IPS-15b (cell line): Measurements from ENCODE around the gene ATOSA.

Source experiments
- H3K27me3 ChIP-seq: one replicate; pipeline ENCODE4 v1.6.1; 2013; ENCODE audit warnings: low read length; ENCODE audit not compliant: control insufficient read depth, insufficient read depth
- H3K36me3 ChIP-seq: one replicate; pipeline ENCODE4 v1.6.1; 2013; ENCODE audit warnings: low read length; ENCODE audit not compliant: control insufficient read depth, insufficient read depth
- H3K4me1 ChIP-seq: one replicate; pipeline ENCODE4 v1.6.1; 2013; ENCODE audit warnings: mild to moderate bottlenecking, low read length; ENCODE audit not compliant: control insufficient read depth, insufficient read depth
- H3K4me3 ChIP-seq: one replicate; pipeline ENCODE4 v1.5.1; 2013; ENCODE audit warnings: low read depth, low read length
- H3K9ac ChIP-seq: one replicate; pipeline ENCODE4 v1.6.1; 2013; ENCODE audit warnings: low read depth, mild to moderate bottlenecking, low read length
- H3K9me3 ChIP-seq: one replicate; pipeline ENCODE4 v1.6.1; 2013; ENCODE audit warnings: mild to moderate bottlenecking, low read length; ENCODE audit not compliant: control insufficient read depth, insufficient read depth

Gene ATOSA

DNA sequence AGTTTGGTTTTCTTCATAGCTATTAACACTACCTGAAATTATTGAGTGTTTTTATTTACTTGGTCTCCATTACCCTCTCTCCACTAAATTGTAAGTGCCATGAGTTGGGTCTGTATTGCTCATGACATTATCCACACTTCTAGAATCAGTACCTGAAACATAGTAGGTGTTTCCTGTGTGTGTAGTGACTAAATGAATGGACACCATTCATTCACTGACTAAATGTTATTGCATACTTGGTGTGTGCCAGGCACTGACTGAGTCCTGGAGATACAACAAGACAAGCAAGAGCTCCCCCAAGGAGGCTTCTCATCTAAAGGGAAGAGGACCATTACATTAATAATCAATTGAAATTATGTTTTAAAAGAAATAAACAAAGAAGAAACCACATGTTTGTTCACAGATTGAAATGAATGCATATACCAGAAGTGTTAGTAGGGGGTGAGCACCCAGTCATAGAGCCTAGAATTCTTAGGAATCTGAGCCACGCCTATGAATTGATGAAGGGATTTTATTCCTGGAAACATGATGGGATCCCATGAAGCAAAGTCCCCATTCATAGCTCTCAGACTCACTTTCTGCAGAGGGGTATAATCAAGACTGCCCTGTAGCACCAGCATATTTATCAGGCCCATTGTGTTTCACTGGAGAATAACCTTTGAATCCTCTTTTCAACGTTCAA lies 31.7 kb upstream of the ATOSA start:
- H3K4me3 ChIP-seq: no peak overlapping the region
- no peaks in the 10 kb centered on the region for H3K36me3 ChIP-seq
- H3K9me3 ChIP-seq: no peaks in the 10 kb centered on the region
- peaks cover 6% of the 10 kb centered on the region for H3K4me1 ChIP-seq
- H3K27me3 ChIP-seq: peaks cover 2% of the 10 kb centered on the region
- H3K9ac ChIP-seq: no peak overlapping the region

DNA sequence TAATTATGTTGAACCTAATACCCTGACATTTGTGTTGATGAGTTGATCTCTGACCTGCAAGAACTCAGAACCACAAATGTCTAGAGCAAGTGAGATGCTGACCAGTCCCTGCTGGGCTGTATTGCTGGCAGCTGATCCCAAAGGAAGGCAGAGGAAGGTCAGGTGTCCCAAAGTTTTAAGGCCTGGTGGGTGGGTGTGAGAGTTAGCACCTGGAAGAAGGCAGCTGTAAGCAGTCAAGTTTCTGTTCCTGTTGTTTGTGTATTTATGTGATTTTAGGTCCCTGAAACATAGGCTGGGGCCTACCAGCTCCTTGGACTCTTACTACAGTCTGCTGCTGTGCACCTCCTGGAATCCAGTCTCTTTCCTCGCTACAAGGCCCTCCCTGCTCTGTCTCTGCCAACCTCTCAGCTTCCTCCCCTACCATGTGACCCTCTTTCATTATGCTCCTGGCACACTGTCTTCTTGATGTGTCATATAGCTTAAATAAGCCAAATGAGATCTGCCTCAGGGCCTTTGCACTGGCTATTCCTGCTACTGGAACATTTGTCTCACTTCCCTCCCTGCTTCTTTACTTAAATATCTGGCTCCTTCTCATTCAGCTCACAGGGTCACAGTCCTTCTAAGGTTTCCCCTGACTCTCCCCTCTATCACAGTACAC lies 31.0 kb upstream of the ATOSA start:
- H3K27me3 ChIP-seq: peaks cover 2% of the 10 kb centered on the region
- H3K36me3 ChIP-seq: no peaks in the 10 kb centered on the region
- H3K9me3 ChIP-seq: no peaks in the 10 kb centered on the region
- H3K4me3 ChIP-seq: peak overlapping the region; percentile 63
- H3K9ac ChIP-seq: no peak overlapping the region
- peaks cover 6% of the 10 kb centered on the region for H3K4me1 ChIP-seq

DNA sequence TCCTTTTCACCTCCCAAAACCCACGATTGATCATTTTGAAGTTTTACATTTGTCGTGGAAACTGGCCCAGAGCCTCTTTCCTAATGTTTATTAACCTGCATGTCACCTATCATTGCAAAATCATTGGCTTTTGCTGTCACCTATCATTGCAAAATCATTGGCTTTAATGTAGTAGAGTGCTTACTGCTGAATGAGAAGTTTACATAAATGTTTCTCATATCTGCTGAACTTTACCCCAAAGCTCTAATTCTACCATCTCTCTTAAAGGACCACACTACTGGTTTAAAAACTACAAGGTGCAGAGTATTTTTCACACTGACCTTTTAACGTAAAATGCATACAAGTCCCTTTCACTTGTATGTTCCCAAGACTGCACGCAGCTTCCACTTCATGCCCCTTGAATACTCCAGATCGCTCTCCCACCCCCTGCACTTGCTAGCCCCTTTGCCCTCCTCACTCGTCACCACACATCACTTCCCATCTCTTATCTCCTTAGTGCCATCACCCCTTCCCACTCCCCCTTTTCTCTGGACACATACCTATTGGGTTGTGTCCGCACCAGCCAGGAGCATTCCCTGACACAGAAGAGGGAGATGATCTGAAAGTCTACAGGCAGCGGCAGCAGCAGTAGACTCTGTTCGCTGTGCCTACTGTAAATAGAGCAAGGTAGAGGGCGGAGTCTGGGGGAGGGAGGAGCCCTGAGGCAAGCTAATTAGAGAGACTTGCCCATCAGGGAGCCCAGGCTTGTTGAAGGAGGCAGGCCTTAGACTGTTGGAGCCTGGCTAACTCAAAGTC lies 30.2 kb upstream of the ATOSA start:
- H3K27me3 ChIP-seq: peaks cover 2% of the 10 kb centered on the region
- H3K9ac ChIP-seq: peak overlapping the region; percentile 27
- no peaks in the 10 kb centered on the region for H3K36me3 ChIP-seq
- H3K9me3 ChIP-seq: no peaks in the 10 kb centered on the region
- H3K4me3 ChIP-seq: peak overlapping the region; percentile 63
- peaks cover 6% of the 10 kb centered on the region for H3K4me1 ChIP-seq

DNA sequence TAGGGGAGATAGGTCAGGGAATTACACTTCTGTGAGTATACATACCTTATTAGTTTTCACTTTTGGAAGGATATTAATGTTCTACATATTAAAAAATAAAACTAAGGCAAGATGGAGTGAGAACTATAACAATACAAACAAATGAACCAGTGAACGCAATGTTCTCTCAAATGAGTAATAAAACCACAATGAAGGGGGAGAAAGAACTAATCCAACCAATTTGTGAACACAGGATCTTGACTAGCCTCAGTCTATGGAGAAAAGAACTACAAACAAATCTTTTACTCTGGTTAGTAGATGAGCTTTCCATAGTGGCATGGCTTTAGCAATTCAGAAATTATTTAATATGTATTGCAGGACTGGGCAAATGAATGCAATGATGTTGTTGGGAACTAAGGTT lies 26.9 kb upstream of the ATOSA start:
- Histone ChIP-seq H3K9ac (no peak overlapping the region), H3K36me3 (no peaks in the 10 kb centered on the region), H3K4me3 (no peak overlapping the region), H3K27me3 (peaks cover 2% of the 10 kb centered on the region), H3K4me1 (peaks cover 6% of the 10 kb centered on the region), H3K9me3 (no peaks in the 10 kb centered on the region)

DNA sequence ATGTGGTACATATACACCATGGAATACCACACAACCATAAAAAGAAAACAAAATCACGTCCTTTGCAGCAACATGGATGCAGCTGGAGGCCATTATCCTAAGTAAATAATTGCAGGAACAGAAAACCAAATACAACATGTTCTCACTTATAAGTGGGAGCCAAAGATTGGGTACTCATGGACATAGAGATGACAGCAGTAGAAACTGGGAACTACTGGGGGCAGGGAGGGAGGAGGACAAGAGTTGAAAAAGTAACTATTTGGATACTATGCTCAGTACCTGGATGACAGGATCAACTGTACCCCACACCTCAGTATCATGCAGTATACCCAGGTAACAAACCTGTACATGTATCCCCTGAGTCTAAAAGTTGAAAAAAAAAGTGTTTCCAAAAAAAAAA lies 23.2 kb upstream of the ATOSA start:
- Histone ChIP-seq H3K36me3 (no peaks in the 10 kb centered on the region), H3K27me3 (no peaks in the 10 kb centered on the region), H3K9me3 (no peaks in the 10 kb centered on the region), H3K4me3 (no peak overlapping the region), H3K4me1 (no peaks in the 10 kb centered on the region), H3K9ac (no peak overlapping the region)

DNA sequence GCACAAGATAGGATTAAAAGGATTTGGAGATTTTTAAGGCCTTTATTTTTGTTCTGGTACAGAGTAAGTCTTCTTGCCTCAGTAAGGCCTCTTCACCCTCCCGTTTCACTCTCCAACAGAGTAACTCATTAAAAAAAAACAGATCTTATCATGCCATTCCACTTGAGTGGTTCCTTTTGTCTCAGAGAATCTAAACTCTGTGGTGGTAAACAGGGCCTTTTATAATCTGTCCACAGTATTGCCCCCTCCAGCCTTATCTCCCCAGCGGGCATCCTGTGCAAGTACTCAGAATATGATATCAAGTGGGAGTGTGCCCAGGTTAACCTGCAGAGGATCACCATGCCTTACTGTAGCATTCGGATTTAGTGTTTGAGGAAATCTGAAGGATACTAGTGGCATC lies 20.3 kb upstream of the ATOSA start:
- H3K4me3 ChIP-seq: no peak overlapping the region
- H3K9me3 ChIP-seq: no peaks in the 10 kb centered on the region
- H3K27me3 ChIP-seq: no peaks in the 10 kb centered on the region
- H3K4me1 ChIP-seq: no peaks in the 10 kb centered on the region
- no peaks in the 10 kb centered on the region for H3K36me3 ChIP-seq
- H3K9ac ChIP-seq: no peak overlapping the region

DNA sequence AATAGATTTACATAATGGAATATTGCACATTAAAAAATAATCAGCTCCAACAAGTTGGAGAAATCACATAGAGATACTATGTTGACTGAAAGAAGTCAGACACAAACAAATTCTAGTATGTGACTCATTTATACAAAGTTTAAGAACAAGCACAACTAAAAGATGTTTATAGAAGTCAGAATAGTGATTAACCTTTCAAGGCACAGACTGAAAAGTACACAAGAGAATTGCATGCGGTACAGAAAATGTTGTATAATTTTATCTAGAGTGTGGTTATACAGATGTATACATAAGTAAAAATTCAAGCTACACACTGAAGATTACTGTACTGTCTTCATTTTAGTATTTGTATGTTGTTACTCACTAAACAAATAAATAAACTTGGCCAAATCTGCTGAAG lies 19.3 kb upstream of the ATOSA start:
- Histone ChIP-seq H3K4me1 (no peaks in the 10 kb centered on the region), H3K27me3 (no peaks in the 10 kb centered on the region), H3K4me3 (no peak overlapping the region), H3K36me3 (no peaks in the 10 kb centered on the region), H3K9me3 (no peaks in the 10 kb centered on the region), H3K9ac (no peak overlapping the region)

DNA sequence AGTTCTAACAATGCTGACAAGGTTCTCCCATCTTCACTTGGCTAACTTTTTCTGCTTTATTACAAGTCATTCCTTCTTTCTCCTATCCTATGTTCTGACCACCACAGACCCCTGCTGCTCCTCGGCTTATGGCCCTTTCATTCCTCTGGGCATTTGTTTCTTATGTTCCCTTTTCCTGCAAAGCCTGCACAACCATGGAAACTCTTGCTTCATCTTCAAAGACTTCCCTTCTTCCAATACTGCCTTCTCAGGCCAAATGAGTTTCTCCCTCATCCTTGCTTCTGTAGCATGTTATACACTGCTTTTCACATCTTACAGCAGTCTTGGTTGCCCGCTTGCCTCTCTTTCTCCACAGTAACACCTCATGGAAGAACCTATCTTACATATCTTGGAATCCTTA lies 17.9 kb upstream of the ATOSA start:
- H3K27me3 ChIP-seq: no peaks in the 10 kb centered on the region
- no peaks in the 10 kb centered on the region for H3K4me1 ChIP-seq
- H3K36me3 ChIP-seq: no peaks in the 10 kb centered on the region
- H3K4me3 ChIP-seq: no peak overlapping the region
- H3K9ac ChIP-seq: no peak overlapping the region
- no peaks in the 10 kb centered on the region for H3K9me3 ChIP-seq

DNA sequence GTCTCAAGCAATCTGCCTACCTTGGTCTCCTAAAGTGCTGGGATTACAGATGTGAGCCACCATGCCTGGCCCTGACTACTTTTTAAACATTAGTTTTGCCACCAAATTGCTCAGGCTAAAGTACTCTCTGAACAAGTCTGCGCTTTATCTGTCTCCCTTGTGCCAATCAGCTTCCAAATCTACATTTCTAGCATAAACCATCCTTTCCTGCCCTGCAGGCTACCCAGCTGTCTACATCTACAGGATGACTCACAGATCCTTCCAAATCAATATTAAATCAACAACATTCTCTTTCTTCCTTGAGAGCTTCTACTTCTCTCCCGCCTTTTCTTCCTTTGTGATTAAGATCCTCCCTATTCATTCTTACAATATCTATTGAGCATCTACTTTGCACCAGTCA lies 16.0 kb upstream of the ATOSA start:
- Histone ChIP-seq H3K9ac (no peak overlapping the region), H3K27me3 (no peaks in the 10 kb centered on the region), H3K9me3 (no peaks in the 10 kb centered on the region), H3K4me1 (no peaks in the 10 kb centered on the region), H3K36me3 (no peaks in the 10 kb centered on the region), H3K4me3 (no peak overlapping the region)

DNA sequence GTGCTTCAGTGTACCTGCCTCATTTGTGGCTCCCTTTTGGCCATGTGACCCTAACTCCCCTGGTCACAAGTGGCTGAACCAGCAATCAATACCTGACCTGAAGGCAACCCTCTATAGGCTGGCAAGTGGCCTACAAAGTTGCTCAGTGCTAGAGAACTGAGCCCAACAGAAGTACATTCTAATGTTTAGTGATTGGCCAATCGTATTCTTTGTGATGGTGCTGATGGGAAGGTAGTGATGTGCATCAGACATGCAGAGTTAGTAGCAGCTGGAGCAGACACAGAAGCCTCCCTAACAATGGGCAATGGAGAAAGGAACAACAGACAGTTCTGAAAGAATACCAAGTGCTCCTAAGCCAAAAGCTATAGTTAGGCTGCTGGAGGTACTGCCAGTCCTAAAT lies 10.4 kb upstream of the ATOSA start:
- H3K27me3 ChIP-seq: no peaks in the 10 kb centered on the region

DNA sequence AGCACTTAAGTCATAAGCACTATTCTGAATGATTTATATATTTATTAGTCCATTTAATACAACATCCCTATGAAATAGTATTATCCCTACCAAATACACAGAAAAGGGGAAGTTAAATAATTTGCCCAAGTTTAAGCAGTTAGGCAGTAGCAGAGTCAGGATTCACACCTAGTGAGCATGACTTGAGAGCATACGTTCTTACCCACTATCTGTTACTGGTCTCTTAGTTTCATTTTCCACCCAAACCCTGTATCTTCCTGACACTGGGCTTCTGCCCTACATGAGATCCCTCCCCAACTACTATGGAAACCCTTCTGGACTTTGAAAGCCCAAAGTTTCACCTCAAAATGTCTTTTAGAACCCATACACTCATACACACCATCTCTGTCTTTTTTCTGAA lies 4.4 kb upstream of the ATOSA start:
- Histone ChIP-seq H3K36me3 (no peaks in the 10 kb centered on the region), H3K4me3 (no peak overlapping the region), H3K9me3 (no peaks in the 10 kb centered on the region), H3K9ac (no peak overlapping the region), H3K27me3 (no peaks in the 10 kb centered on the region), H3K4me1 (no peaks in the 10 kb centered on the region)

More for the DNA sequence above, 10.4 kb upstream of the ATOSA start:
- Histone ChIP-seq H3K36me3 (no peaks in the 10 kb centered on the region), H3K4me1 (no peaks in the 10 kb centered on the region), H3K9ac (no peak overlapping the region), H3K9me3 (no peaks in the 10 kb centered on the region), H3K4me3 (no peak overlapping the region)

DNA sequence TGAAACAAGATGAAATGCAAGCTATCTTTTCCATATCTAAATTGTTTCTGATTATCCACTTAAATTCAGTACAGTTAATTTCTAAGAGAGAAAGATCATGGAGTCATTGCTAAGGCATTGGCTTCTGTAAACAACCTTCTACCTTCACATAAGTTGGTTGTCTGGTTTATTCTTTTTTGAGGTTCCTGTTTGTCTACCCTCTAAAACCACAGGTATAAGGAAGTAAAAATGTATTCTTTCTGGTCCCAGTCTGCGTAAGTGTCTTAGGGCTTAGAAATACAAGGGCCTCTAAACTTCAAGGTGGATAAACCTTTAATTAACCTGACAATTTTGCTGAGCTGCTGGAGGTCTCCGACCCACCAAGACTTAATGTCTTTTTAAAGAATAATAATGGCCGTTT lies 3.6 kb upstream of the ATOSA start:
- Histone ChIP-seq H3K9ac (no peak overlapping the region), H3K36me3 (no peaks in the 10 kb centered on the region), H3K4me3 (no peak overlapping the region), H3K9me3 (no peaks in the 10 kb centered on the region), H3K4me1 (peaks cover 2% of the 10 kb centered on the region), H3K27me3 (no peaks in the 10 kb centered on the region)
